ENCODE results near the gene WFDC1.

DNA sequence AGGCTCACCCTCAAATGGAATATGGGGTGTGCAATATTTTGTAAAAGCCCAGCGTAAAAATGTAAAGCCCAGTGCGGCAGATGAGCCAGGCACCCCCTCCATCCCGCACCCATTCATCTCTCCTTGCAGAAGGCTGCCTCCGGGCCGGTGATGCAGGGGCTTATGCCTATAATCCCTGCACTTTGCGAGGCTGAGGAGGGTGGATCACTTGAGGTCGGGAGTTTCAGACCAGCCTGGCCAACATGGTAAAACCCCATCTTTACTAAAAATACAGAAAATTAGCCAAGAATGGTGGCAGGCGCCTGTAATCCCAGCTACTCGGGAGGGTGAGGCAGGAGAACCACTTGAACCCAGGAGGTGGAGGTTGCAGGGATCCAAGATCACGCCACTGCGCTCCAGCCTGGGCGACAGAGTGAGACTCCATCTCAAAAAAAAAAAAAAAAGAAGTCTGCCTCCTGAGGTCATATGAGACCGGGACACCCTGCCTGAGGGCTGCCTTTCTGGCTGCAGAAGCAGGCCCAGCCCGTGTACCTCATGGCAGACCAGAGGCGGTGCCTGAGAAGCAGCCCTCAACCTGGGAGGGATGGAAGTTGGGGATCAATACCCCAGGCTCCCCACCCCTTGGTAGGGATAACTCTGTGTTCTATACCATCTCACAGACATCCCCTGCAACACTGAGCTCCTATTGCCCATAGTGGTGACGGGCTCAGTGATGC lies 56.2 kb downstream of the WFDC1 start:
- TF ChIP-seq, protein P1, sequence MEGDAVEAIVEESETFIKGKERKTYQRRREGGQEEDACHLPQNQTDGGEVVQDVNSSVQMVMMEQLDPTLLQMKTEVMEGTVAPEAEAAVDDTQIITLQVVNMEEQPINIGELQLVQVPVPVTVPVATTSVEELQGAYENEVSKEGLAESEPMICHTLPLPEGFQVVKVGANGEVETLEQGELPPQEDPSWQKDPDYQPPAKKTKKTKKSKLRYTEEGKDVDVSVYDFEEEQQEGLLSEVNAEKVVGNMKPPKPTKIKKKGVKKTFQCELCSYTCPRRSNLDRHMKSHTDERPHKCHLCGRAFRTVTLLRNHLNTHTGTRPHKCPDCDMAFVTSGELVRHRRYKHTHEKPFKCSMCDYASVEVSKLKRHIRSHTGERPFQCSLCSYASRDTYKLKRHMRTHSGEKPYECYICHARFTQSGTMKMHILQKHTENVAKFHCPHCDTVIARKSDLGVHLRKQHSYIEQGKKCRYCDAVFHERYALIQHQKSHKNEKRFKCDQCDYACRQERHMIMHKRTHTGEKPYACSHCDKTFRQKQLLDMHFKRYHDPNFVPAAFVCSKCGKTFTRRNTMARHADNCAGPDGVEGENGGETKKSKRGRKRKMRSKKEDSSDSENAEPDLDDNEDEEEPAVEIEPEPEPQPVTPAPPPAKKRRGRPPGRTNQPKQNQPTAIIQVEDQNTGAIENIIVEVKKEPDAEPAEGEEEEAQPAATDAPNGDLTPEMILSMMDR (IDR thresholded peaks at IDR 0.05; ENCODE audit: insufficient read depth, low read length): no peak
- no peak for TF ChIP-seq GABPA (IDR thresholded peaks at IDR 0.05; ENCODE audit: low read depth)
- TF ChIP-seq, protein P2, sequence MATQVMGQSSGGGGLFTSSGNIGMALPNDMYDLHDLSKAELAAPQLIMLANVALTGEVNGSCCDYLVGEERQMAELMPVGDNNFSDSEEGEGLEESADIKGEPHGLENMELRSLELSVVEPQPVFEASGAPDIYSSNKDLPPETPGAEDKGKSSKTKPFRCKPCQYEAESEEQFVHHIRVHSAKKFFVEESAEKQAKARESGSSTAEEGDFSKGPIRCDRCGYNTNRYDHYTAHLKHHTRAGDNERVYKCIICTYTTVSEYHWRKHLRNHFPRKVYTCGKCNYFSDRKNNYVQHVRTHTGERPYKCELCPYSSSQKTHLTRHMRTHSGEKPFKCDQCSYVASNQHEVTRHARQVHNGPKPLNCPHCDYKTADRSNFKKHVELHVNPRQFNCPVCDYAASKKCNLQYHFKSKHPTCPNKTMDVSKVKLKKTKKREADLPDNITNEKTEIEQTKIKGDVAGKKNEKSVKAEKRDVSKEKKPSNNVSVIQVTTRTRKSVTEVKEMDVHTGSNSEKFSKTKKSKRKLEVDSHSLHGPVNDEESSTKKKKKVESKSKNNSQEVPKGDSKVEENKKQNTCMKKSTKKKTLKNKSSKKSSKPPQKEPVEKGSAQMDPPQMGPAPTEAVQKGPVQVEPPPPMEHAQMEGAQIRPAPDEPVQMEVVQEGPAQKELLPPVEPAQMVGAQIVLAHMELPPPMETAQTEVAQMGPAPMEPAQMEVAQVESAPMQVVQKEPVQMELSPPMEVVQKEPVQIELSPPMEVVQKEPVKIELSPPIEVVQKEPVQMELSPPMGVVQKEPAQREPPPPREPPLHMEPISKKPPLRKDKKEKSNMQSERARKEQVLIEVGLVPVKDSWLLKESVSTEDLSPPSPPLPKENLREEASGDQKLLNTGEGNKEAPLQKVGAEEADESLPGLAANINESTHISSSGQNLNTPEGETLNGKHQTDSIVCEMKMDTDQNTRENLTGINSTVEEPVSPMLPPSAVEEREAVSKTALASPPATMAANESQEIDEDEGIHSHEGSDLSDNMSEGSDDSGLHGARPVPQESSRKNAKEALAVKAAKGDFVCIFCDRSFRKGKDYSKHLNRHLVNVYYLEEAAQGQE (IDR thresholded peaks at IDR 0.05; ENCODE audit: insufficient replicate concordance, low read depth): no peak

Measured in HL-60 (cell line).